Measurements from ENCODE around the gene DIP2B.
"Not testable (repeated sequence)": the region's sequence is repeated elsewhere in the genome, so short reads cannot be mapped to it uniquely, and the experiment has no call there.

Gene DIP2B

DNA sequence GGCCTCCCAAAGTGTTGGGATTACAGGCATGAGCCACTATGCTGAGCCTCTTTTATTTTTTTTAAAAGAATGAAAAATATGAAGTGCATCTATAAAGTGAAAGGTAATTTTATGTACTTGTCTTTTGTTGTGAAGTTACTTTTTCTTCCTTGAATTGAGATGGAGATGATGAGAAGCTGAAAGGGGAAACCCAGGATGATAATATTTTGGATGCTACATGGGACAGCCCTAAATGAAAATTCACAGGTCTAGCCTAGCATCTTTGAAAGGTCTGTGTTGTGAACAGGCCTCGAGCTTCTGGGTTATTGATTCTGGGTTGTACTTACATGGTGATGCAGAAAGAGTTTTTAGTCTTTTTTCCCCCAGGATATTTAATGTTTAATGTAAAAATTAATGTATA lies 14.6 kb downstream of the DIP2B start:
- DNase-seq (ENCODE audit: low read depth): no peak

DNA sequence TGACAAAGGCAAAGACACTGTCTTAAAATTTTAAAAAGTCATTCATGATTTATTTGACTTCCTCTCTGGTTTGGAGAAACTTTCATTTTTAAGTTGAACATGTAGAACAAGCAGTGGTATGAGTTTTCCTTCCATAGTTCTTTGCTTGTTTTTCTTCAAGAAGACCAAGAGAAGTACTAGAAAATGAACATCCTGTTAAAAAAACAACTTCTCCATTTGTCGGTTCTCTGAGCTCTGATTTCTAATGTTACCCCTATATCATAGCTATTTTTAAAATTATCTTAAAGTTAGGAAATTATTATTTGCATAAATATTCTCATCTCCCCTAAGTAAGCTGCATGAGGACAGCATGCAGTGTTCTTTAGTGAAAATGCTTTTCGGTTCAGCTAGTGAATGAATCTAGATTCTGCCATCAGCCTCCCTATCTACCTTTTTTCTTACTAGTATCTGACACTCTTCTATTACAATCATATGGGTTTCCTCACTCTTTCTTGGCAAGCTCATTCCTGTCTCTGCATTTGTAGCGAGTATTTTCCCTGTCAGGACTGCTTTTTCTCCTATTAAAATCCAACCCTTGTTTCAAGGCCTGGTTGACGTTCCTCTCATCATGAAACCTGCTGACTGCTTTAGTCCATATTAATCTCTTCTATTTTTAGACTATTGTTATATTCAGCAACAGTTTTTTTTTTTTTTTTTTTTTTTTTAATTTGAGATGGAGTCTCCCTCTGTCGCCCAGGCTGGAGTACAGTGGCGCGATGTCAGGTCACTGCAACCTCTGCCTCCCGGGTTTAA lies 15.8 kb downstream of the DIP2B start:
- no peak for DNase-seq (ENCODE audit: low read depth)

DNA sequence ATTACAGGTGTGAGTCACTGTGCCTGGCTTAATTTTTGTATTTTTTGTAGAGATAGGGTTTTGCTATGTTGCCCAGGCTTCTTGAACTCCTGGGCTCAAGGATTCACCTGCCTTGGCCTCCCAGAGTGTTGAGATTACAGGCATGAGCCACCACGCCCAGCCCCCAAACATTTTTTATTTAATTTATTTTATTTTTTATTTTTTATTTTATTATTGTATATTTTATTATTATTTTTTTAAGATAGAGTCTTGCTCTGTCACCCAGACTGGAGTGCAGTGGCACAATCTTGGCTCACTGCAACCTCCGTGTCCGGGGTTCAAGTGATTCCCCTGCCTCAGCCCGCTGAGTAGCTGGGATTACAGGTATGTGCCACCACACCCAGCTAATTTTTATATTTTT lies 17.0 kb downstream of the DIP2B start:
- DNase-seq (ENCODE audit: low read depth): not testable (repeated sequence)

DNA sequence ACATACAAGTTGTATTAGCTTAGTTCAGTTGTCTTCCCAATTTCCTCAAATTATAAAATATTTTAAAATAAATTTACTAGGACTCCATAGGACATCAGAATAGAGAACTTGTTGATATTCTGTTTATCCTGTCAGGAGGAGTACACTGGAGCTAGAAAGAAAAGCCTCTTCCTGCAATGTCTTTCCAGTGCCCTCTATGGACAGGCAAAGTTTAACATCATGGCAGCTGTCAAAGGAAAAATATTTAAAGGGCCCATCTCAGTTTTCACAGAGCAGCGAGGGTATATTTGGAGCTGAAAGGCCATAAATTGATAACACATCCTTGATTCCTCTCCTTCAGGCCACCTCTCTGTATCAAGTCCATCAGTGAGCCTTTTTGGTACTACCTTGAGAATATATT lies 19.0 kb downstream of the DIP2B start:
- DNase-seq (ENCODE audit: low read depth): no peak

DNA sequence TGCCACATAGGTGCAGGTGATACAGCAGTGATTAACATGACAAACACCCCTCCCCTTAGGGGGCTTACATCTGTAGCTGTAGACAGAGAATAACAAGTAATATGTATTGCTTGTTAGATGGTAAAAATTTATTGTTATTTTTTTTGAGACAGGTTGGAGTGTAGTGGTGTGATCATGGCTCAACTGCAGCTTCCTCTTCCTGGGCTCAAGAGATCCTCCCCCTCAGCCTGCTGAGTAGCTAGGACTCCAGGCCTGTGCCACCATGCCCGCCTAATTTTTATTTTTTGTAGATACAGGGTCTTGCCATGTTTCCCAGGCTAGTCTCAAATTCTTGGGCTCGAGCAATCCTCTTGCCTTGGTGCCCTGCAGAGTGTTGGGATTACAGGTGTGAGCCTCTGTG lies 19.8 kb downstream of the DIP2B start:
- no peak for DNase-seq (ENCODE audit: low read depth)

DNA sequence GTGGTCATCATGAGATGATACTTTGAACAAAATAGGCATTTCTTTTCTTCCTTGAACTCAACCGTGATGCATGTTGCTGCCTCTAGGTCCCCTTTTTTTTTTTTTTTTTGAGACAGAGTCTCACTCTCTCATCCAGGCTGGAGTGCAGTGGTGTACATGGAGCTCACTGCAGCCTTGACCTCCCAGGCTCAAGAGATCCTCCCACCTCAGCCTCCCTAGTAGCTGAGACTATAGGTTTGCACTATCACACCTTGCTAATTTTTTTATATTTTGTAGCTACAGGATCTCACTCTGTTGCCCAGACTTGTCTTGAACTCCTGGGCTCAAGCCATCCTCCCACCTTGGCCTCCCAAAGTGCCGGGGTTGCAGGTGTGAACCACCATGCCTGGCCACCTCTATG lies 20.6 kb downstream of the DIP2B start:
- DNase-seq (ENCODE audit: low read depth): no peak

DNA sequence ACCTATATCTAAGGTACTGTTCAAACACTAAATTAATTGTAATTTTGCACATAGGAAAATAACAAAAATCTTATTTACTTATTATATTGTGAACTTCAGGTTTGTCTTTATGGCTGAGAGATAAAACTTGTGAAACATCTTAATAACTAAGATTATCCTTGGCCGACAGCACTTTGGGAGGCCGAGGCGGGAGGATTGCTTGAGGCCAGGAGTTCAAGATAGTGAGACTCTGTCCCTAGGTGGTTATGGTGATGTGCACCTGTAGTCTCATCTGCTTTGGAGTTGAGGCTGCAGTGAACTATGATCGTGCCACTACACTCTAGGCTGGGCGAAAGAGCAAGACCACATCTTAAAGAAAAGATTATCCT lies 22.6 kb downstream of the DIP2B start:
- DNase-seq (ENCODE audit: low read depth): no peak

DNA sequence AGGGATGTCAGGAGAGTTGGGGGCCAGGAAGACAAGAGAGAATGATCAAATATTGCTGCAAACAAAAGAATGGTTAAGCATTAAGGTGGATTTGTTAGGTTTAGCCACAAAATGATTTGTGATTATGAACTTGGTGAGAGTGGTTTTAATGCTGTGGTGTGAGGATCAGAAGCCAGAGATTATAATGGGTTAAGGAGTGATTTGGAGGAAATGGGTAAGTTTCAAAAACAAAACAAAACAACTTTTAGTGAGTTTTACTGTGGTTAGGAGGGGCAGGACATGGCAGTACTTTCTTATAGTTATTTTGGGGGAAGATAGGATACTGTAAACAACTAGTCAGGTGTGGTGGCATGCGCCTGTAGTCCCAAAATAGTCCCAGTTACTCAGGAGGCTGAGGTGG lies 24.0 kb downstream of the DIP2B start:
- DNase-seq (ENCODE audit: low read depth): no peak

DNA sequence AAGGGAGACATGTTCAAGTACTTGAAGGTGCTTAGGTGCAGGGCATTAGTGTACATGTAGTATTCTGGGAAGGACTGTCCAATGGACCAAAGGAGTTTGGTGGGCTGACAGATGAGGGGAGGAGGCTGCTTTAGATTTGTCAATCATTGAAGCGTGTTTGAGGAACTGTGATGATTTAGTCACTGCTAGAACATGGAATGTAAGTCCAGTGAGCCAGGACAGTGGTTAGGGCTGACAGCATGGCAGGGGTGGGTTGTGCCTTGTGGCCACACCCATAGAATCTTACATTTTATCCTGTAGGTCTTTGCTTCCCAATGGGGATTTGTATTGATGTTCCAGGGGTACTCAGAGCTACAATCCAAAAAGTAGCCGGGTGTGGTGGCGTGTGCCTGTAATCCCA lies 24.6 kb downstream of the DIP2B start:
- no peak for DNase-seq (ENCODE audit: low read depth)

DNA sequence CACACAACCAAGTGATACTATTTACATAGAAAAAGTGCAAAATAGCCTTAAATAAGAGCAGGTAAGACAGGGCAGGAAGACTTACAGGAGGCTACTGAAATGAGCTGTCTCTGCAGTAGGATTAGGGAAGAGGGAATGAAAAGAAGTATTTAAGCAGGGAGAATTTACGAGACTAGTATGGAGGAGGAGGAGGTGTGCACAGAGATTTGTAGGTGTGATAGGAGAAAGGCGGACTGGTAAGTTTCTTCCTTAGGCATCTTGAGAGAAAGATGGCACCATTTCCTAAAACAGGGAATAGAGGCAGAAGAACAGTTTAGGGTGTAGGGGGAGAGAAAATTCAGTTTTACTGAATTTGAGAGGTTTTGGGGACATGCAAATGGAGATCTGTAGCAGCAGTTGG lies 25.7 kb downstream of the DIP2B start:
- no peak for DNase-seq (ENCODE audit: low read depth)

DNA sequence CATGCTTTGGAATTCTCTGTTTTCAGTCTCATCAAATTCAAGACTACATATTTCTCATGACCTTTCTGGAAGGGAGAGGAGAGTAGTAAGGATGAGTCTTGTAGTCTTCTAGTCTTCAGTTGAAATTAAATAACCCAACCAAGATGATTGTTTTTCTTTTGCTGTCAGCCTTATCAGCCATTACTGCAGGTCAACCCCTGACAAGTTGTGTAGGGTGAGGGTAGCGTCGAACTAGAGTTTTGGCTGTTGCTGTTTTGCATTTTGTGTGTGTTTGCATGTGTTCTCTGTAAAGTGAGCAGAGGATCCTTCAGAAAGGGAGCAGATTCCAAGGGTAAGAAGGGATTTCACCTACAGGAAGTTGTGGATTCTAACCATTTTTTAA lies 28.4 kb downstream of the DIP2B start:
- no peak for DNase-seq (ENCODE audit: low read depth)

DNA sequence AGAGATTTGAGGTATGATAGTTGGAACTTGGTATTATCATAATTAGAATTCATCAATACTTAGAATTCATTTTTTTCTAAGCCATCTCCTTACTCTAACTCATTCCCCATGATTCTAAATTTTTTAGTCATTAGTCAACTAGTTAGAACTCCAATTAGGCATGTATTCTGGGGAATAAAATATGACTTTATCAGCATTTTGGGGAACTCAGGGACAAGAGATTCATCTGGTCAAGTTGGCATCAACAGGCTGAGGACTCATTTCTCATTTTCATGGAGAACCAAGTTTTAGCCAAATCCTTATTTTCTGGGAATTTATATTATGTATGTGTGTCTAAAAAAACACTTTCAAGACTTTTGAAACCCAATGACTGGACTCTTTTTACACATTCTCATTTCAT lies 29.2 kb downstream of the DIP2B start:
- no peak for DNase-seq (ENCODE audit: low read depth)

DNA sequence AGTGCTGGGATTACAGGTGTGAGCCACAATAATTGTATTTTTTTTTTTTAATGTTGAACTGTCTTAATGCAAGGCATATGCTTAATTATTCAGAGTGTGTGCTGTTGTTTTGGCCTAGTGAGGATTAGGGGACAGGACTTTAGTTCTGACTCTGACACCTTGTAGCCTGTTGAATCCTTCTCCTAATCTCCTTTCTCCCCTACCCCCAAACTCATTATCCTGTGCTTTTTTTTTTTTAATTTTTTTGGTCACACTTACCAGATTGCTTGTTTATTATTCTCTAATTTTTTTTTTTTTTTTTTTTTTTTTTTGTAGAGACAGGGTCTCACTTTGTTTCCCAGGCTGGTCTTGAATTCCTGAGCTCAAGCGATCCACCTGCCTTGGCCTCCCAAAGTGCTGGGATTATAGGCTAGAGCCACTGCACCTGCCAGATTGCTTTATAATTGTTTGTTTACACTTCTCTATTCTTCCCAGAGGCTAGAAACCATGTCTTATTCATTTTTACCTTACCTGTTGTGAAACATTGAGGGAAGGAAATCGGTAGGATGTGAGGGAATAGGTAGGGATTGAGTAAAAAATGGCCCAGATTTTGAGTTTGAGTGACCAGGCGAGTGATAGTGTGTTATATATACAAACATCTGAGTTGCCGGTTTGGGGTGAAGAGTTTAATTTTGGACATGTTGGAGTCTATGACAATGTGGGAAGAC lies 32.2 kb downstream of the DIP2B start:
- DNase-seq (ENCODE audit: low read depth): no peak

DNA sequence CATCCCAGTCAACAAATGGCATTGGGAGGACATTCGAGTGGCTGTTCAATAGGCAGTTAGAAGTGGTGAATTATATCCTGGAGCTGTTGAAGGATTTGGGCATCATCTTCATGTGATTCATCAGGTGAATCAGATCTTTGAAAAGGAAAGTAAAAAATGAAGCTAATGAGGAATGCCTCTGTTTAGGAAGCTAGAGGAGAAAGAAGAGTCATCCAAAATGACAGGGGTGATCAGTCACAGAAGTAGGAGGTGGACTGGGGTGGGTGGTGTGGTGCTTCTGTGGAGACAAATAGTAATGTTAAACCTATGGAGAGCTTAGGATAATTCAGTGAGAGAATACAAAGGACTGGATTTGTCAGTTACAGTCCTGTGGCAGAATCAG lies 32.7 kb downstream of the DIP2B start:
- no peak for DNase-seq (ENCODE audit: low read depth)

DNA sequence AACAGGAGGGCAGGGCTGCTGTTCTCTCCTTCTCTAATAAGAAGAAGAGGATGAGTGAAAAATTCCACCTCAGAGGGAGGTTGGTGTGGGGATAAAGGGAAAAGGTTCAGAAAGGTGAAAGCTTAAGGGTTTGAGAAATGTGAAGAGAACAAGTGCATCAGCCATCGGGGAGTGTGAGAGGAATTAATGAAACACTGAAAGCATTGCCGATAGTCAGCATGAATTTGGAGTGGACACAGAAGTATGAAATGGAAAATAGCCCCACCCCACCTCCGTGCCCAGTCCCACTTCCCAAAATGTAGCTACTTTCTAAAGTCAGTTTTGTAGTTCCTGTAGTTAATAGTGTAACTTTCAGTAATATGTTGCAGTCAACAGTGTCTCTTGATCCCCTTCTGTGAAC lies 33.4 kb downstream of the DIP2B start:
- no peak for DNase-seq (ENCODE audit: low read depth)

DNA sequence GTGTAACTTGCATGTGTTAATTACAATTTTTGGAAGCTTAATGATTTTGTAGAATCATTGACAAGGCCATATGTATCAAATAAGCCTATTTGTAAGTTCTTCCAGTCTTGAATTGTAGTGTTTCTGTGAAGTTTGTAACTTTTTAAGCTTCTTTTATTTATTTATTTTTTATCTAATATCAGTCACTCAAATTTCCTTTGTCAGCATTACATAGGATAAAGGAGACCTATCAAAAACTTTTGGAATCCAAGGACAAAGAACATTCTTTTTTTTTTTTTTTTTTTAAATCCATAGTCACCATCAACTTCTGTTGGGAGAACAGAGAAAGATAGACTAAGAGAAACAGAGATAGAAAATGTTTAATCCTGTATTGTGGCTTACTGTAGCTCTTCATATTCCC lies 36.4 kb downstream of the DIP2B start:
- DNase-seq (ENCODE audit: low read depth): no peak

DNA sequence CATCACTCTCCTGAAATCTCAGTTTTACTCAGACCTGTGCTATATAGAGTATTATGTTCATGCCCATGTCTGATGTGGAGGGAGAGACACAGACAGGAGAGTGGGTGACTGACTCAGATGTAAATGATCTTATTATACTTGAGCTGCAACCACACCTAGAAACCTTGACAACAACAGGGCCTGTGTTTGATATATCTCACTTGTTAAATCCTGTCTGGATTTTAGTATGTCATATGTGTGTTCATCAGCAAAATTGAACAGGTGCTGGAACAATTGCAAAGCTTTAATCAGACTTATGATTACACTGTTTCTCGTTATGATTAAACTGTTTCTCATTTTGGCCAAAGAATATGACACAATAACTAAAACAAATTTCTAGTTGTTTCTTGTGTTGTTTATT lies 37.7 kb downstream of the DIP2B start:
- DNase-seq (ENCODE audit: low read depth): no peak

DNA sequence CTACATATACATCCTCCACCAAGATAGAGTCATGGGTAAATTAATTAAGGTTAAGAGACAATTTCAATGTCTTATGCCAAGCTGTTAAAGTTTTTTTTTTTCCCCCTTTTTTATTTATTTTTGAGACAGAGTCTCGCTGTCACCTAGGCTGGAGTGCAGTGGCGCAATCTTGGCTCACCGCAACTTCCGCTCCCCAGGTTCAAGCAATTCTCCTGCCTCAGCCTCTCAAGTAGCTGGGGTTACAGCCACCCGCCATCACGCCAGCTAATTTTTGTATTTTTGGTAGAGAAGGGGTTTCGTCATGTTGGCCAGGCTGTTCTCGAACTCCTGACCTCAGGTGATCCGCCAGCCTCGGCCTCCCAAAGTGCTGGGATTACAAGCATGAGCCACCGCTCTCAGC lies 38.4 kb downstream of the DIP2B start:
- not testable (repeated sequence) for DNase-seq (ENCODE audit: low read depth)

DNA sequence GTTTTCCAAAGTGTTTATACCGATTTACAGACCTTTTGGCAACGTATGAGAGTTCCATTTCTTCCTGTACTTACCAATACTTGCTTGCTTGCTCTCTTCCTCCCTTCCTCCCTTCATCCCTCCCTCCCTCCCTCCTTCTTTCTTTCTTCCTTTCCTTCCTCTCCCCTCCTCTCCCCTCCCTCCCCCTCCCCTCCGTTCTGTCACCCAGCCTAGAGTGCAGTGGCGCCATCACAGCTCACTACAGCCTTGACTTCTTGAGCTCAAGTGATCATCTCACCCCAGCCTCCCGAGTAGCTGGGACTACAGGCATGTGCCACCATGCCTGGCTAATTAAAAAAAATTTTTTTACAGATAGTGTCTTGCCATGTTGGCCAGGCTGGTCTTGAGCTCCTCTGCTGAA lies 40.4 kb downstream of the DIP2B start:
- DNase-seq (ENCODE audit: low read depth): no peak

DNA sequence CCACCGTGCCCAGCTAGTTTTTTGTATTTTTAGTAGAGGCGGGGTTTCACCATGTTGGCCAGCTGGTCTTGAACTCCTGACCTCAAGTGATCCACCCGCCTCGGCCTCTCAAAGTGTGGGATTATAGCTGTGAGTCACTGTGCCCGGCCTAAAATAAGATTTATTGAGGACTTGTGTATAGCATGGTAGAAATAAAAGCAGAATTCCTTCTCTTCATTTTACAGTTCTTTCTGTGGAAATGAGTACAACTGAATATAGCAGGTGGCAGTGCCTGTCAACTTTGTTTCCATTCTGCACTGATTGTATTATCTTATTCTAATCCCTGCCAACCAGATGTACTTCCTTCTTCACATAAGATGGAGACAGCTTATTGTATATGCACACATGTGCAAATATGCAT lies 41.0 kb downstream of the DIP2B start:
- no peak for DNase-seq (ENCODE audit: low read depth)

DNA sequence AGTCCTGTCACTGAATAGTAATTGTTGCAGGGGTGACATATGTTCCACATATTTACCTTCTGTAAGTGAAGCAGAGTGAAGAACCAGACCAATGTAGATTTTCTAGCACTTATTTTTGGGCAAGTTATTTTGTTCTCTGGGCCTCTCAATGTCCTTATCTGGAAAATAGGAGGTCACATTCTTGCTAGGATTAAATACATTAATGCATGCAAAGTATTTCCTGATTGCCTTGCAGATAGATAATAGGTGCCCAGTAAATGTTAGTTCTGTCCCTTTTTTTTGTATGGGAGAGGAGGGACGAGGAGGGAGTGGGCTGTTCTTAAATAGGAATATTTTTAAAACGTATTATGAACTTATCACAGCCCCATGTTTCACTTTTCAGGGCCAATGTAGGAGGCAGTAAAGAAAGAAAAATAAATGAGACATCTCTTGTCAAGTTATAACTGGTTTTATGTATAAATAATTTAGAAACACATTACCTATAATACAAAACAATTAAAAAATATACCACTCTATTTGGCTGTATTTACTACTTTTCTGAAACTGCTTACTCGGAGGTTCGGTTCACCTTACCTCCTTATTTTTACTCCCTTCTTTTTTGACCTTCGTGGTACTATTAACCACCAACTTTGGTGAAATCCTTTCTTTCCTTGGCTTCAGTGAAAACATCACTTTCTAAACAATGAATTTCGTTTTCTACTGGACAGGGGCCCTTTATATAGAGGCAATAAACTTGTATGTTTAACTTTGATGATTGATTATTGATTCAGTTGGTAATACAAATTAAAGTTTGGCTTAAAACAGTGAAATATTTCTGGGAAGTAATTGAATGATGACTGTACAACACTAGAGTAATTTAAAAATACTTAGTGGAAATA lies 41.9 kb downstream of the DIP2B start:
- no peak for DNase-seq (ENCODE audit: low read depth)

DNA sequence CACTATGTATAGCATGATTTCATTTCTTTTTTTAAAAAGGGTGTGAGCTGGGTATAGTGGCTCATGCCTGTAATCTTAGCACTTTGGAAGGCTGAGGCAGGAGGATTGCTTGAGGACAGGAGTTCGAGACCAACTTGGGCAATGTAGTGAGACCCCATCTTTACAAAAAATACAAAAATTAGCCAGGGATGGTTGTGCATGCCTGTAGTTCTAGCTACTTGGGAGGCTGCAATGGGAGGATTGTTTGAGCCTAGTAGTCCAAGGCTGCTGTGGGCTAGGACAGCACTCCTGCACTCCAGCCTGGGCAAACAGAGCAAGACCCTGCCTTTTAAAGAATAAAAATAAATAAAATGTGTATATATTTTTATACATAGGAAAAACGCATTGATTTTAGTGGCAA lies 43.0 kb downstream of the DIP2B start:
- DNase-seq (ENCODE audit: low read depth): no peak

DNA sequence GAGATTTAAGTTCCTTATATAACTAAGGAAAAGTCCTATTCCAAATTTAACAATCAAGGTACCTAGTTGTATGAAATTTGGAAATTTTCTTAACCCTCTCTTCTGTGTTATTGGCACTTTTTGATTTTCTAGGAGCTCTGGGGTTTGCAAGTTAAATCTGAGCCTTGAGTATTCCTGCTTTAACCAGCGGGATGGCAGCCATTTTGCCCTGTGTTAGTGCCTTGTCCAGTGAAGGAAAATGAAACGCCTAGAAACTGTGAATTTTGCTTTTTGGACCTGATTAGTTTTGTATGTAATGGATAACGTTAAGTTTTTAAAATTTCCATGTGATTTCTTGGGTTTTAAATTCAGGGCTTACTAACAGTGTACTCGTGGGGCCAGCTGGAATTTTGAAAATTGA lies 45.1 kb downstream of the DIP2B start:
- DNase-seq (ENCODE audit: low read depth): no peak
